ENCODE results near the gene MARCHF10.
"Not testable (repeated sequence)": the region's sequence is repeated elsewhere in the genome, so short reads cannot be mapped to it uniquely, and the experiment has no call there.

Gene MARCHF10

DNA sequence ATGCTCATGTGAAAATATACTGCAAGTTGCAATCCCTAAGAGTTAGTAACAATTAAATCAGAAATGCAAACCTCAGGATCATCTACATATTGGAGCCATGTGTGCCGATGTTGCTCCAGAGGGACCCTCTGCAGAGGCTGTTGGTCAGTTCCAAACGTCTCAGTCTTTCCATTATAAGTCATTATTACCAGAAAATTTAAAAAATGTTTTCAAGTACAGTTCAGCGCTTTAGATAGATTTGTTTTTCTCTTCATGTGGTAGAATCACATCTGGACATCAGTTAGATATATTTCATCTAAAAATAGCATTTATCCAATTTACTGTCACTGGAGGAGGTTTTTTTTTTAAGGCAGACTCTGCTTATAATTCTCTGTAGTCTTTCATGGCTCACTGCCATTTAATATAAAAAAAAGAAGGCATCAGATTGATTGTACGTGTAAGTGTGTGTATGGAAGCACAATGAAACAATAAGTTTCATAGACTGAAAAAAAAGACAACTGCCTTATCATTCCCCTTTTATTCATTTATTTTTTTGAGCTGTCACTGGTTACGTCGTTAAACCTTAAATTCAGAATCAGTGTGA is 46.1 kb upstream of the MARCHF10 start:
- ATAC-seq (ENCODE audit: low read depth): no peak
- H3K27me3 ChIP-seq (ENCODE audit: insufficient read depth, poor library complexity, severe bottlenecking): no peaks in the 10 kb centered on the region
- DNase-seq (ENCODE audit: low spot score): no peak
- H3K36me3 ChIP-seq (ENCODE audit: low read depth): no peaks in the 10 kb centered on the region
- H3K4me1 ChIP-seq (ENCODE audit: insufficient read depth, poor library complexity, severe bottlenecking): peaks cover 5% of the 10 kb centered on the region
- no peak overlapping the region for H3K27ac ChIP-seq (ENCODE audit: poor library complexity, severe bottlenecking)
- TF ChIP-seq, protein P1, sequence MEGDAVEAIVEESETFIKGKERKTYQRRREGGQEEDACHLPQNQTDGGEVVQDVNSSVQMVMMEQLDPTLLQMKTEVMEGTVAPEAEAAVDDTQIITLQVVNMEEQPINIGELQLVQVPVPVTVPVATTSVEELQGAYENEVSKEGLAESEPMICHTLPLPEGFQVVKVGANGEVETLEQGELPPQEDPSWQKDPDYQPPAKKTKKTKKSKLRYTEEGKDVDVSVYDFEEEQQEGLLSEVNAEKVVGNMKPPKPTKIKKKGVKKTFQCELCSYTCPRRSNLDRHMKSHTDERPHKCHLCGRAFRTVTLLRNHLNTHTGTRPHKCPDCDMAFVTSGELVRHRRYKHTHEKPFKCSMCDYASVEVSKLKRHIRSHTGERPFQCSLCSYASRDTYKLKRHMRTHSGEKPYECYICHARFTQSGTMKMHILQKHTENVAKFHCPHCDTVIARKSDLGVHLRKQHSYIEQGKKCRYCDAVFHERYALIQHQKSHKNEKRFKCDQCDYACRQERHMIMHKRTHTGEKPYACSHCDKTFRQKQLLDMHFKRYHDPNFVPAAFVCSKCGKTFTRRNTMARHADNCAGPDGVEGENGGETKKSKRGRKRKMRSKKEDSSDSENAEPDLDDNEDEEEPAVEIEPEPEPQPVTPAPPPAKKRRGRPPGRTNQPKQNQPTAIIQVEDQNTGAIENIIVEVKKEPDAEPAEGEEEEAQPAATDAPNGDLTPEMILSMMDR (IDR thresholded peaks at IDR 0.05; ENCODE audit: poor library complexity, severe bottlenecking): no peak
- H3K4me3 ChIP-seq (ENCODE audit: severe bottlenecking): no peak overlapping the region
- H3K9me3 ChIP-seq (ENCODE audit: severe bottlenecking): no peaks in the 10 kb centered on the region

DNA sequence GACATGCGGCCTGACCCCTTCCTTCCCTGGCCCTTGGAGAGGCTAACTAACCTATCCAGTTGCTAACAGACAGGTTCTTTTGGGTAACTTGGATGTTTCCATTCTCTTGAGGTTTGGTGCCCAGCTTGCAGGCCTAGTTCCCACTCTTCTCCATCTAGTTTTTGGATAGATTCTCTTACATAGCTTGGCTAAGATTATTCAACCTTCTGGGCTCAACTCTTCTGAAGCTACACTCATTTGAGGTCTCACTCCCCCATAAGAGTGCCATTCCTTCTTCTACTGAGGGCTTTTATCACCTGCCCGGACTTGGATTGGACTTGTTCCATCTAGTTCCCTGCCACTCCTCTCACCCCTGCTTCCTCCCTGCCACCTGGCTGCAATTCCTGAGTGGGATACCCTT is 44.1 kb upstream of the MARCHF10 start:
- Histone ChIP-seq H3K4me1 (ENCODE audit: insufficient read depth, poor library complexity, severe bottlenecking) (no peaks in the 10 kb centered on the region), H3K27ac (ENCODE audit: poor library complexity, severe bottlenecking) (no peak overlapping the region), H3K27me3 (ENCODE audit: insufficient read depth, poor library complexity, severe bottlenecking) (no peaks in the 10 kb centered on the region), H3K36me3 (ENCODE audit: low read depth) (no peaks in the 10 kb centered on the region), H3K4me3 (ENCODE audit: severe bottlenecking) (no peak overlapping the region), H3K9me3 (ENCODE audit: severe bottlenecking) (no peaks in the 10 kb centered on the region)
- TF ChIP-seq, protein P1 (IDR thresholded peaks at IDR 0.05; ENCODE audit: poor library complexity, severe bottlenecking): no peak
- ATAC-seq (ENCODE audit: low read depth) (no peak), DNase-seq (ENCODE audit: low spot score) (no peak)

DNA sequence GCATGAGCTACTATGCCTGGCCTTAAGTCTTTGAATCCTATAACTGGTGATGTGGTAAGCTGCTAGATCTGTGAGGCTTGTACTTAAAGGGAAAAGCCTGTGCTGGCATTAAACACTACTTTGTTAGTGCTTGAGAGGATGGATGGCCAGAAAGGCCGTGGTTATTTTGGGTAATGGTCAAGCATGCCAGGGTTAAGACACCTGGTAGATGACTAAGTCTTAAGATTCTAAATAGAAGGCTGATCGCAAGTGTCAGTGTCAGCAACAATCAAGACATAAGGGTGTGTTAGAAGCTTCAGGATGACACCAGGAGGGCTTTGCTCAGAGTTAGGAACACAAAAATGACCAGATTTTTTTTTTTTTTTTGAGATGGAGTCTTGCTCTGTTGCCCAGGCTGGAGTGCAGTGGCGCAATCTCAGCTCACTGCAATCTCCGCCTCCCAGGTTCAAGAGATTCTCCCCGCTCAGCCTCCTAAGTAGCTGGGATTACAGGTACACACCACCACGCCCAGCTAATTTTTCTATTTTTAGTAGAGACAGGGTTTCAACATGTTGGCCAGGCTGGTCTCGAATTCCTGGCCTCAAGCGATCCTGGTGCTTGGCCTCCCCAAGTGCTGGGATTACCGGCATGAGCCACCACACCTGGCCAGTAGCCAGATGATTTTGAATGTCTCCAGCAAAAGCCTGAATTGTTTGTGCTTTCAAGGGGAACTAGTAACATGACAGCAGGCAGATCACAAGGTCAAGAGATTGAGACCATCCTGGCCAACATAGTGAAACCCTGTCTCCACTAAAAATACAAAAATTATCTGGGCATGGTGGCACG is 41.7 kb upstream of the MARCHF10 start:
- not testable (repeated sequence) for H3K4me3 ChIP-seq (ENCODE audit: severe bottlenecking); H3K27me3 ChIP-seq (ENCODE audit: insufficient read depth, poor library complexity, severe bottlenecking); ATAC-seq (ENCODE audit: low read depth); H3K4me1 ChIP-seq (ENCODE audit: insufficient read depth, poor library complexity, severe bottlenecking); H3K36me3 ChIP-seq (ENCODE audit: low read depth); DNase-seq (ENCODE audit: low spot score); H3K27ac ChIP-seq (ENCODE audit: poor library complexity, severe bottlenecking); H3K9me3 ChIP-seq (ENCODE audit: severe bottlenecking)

DNA sequence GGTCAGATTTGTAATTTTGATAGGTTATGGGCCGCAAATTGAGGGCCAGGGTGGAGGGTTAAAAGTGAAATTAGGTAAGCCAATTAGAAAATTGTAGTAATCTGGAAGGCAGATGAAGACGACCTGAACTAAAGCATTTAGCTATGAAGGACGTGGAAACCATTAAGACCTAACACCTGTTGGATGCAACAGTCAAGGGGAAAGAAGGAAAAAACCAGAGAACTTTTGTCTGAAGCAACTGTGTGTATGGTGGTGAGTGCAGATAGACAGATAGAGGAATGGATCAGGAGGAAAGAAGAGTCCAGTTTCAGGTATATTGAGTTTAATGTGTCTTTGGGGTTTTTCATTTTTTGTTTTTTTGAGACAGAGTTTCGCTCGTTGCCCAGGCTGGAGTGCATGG is 40.2 kb upstream of the MARCHF10 start:
- no peak for DNase-seq (ENCODE audit: low spot score)

DNA sequence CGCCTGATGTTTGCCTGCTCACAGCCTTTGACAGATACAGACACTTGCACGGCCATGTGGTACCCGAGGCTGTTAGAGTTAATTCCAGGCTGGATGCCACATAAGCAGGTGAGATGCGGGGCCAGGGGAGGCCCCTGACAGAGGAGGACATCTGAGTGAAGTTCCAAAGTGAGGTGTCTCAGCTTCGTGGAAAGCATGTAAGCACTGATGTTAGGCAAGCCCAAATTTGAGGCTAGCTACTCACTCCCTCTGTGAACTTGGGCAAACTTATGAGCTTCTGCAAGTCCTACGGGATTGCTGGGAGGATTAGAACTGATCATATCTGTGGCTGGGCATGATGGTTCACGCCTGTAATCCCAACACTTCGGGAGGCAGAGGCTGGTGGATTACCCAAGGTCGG is 39.3 kb upstream of the MARCHF10 start:
- ATAC-seq (ENCODE audit: low read depth) (no peak), DNase-seq (ENCODE audit: low spot score) (no peak)
- Histone ChIP-seq H3K4me3 (ENCODE audit: severe bottlenecking) (no peak overlapping the region), H3K4me1 (ENCODE audit: insufficient read depth, poor library complexity, severe bottlenecking) (no peaks in the 10 kb centered on the region), H3K9me3 (ENCODE audit: severe bottlenecking) (no peaks in the 10 kb centered on the region), H3K27me3 (ENCODE audit: insufficient read depth, poor library complexity, severe bottlenecking) (no peaks in the 10 kb centered on the region), H3K27ac (ENCODE audit: poor library complexity, severe bottlenecking) (no peak overlapping the region), H3K36me3 (ENCODE audit: low read depth) (no peaks in the 10 kb centered on the region)
- TF ChIP-seq, protein P1 (IDR thresholded peaks at IDR 0.05; ENCODE audit: poor library complexity, severe bottlenecking): no peak

More for the DNA sequence above, 40.2 kb upstream of the MARCHF10 start:
- H3K9me3 ChIP-seq (ENCODE audit: severe bottlenecking): no peaks in the 10 kb centered on the region
- no peaks in the 10 kb centered on the region for H3K27me3 ChIP-seq (ENCODE audit: insufficient read depth, poor library complexity, severe bottlenecking)
- no peaks in the 10 kb centered on the region for H3K4me1 ChIP-seq (ENCODE audit: insufficient read depth, poor library complexity, severe bottlenecking)
- H3K27ac ChIP-seq (ENCODE audit: poor library complexity, severe bottlenecking): no peak overlapping the region
- ATAC-seq (ENCODE audit: low read depth): no peak
- TF ChIP-seq, protein P1 (IDR thresholded peaks at IDR 0.05; ENCODE audit: poor library complexity, severe bottlenecking): no peak
- H3K4me3 ChIP-seq (ENCODE audit: severe bottlenecking): no peak overlapping the region
- H3K36me3 ChIP-seq (ENCODE audit: low read depth): no peaks in the 10 kb centered on the region

Measured in RWPE2 (cell line).